OCI-LY1 (cell line): ENCODE data around the gene ZNF710.

Experiments
- H2AFZ ChIP-seq: fragments of 200-600 bp; sonication (generic), shearing (Covaris generic); 2 replicates; pipeline ENCODE4 v1.6.0; 2014; ENCODE audit warnings: antibody characterized with exemption, mild to moderate bottlenecking, low read length
- H3F3A ChIP-seq: fragments of 200-600 bp; sonication (generic), shearing (Covaris generic); 2 replicates; pipeline ENCODE4 v1.6.0; 2014; ENCODE audit warnings: mild to moderate bottlenecking, antibody characterized with exemption, low read length, moderate library complexity; ENCODE audit not compliant: insufficient read depth
- H3K27ac ChIP-seq: fragments of 200-600 bp; sonication (generic); 2 replicates; pipeline ENCODE4 v1.5.1; 2014; ENCODE audit warnings: low read length, mixed run types, mild to moderate bottlenecking, low read depth; ENCODE audit not compliant: poor library complexity, severe bottlenecking
- H3K27me3 ChIP-seq: fragments of 200-600 bp; sonication (generic); 2 replicates; pipeline ENCODE4 v1.6.0; 2014; ENCODE audit warnings: antibody characterized with exemption, mild to moderate bottlenecking, low read length, moderate library complexity; ENCODE audit not compliant: insufficient read depth
- H3K36me3 ChIP-seq: fragments of 200-600 bp; sonication (generic); 2 replicates; pipeline ENCODE4 v1.6.1; 2014; ENCODE audit warnings: mild to moderate bottlenecking, antibody characterized with exemption, low read length, moderate library complexity, mixed read lengths; ENCODE audit not compliant: insufficient read depth
- H3K4me1 ChIP-seq: fragments of 200-600 bp; sonication (generic); 2 replicates; pipeline ENCODE4 v1.5.1; 2014; ENCODE audit warnings: mild to moderate bottlenecking, low read length, moderate library complexity; ENCODE audit not compliant: insufficient read depth, severe bottlenecking
- H3K4me2 ChIP-seq: fragments of 200-600 bp; sonication (generic), shearing (Covaris generic); 2 replicates; pipeline ENCODE4 v1.6.1; 2014; ENCODE audit warnings: low read length
- H3K4me3 ChIP-seq: fragments of 200-600 bp; sonication (generic); 2 replicates; pipeline ENCODE4 v1.5.1; 2014; ENCODE audit warnings: low read length, low read depth, mild to moderate bottlenecking, mixed read lengths; ENCODE audit not compliant: poor library complexity, severe bottlenecking
- H3K79me2 ChIP-seq: fragments of 200-600 bp; shearing (Covaris generic); 2 replicates; pipeline ENCODE4 v1.6.1; 2016; ENCODE audit warnings: mixed run types, low read length, mixed read lengths; ENCODE audit not compliant: insufficient read depth
- H3K9ac ChIP-seq: fragments of 200-600 bp; sonication (generic), shearing (Covaris generic); 2 replicates; pipeline ENCODE4 v1.6.1; 2014; ENCODE audit warnings: mild to moderate bottlenecking, low read length, mixed read lengths
- H3K9me2 ChIP-seq: fragments of 200-600 bp; sonication (generic), shearing (Covaris generic); 2 replicates; pipeline ENCODE4 v1.6.1; 2014; ENCODE audit warnings: low read depth, mild to moderate bottlenecking, low read length, mixed read lengths
- H3K9me3 ChIP-seq: fragments of 200-600 bp; shearing (Covaris generic); 2 replicates; pipeline ENCODE4 v1.6.1; 2014; ENCODE audit warnings: low read length, mixed read lengths
- H4K20me1 ChIP-seq: fragments of 200-600 bp; sonication (generic), shearing (Covaris generic); 2 replicates; pipeline ENCODE4 v1.6.0; 2016; ENCODE audit warnings: mild to moderate bottlenecking, low read length; ENCODE audit not compliant: insufficient read depth
- CTCF ChIP-seq: fragments of 200-600 bp; sonication (generic), shearing (Covaris generic); IDR thresholded peaks from 2 replicates; pipeline ENCODE4 v1.5.1; 2017; ENCODE audit warnings: mild to moderate bottlenecking, antibody characterized with exemption, low read length, moderate library complexity, mixed read lengths
- EZH2 ChIP-seq: fragments of 200-600 bp; sonication (generic), shearing (Covaris generic); IDR thresholded peaks from 2 replicates; pipeline ENCODE4 v1.8.0; 2017; ENCODE audit warnings: borderline replicate concordance, mixed run types, mild to moderate bottlenecking, antibody characterized with exemption, low read length, moderate library complexity, mixed read lengths

ZNF710 gene

GRCh38 chr15:90025489-90026033, 24.4 kb downstream of the ZNF710 start:
- no peak overlapping the region for H3K4me3 ChIP-seq
- no peak overlapping the region for H3K4me2 ChIP-seq
- no peaks in the 10 kb centered on the region for H3K36me3 ChIP-seq
- H3K9me2 ChIP-seq, result no peaks in the 10 kb centered on the region
- no peak overlapping the region for H2AFZ ChIP-seq
- H3K4me1 ChIP-seq, result peaks cover 20% of the 10 kb centered on the region
- no peaks in the 10 kb centered on the region for H3K9me3 ChIP-seq
- H3K27me3 ChIP-seq, result no peaks in the 10 kb centered on the region
- H3K9ac ChIP-seq, result no peak overlapping the region
- no peaks in the 10 kb centered on the region for H3F3A ChIP-seq
- no peaks in the 10 kb centered on the region for H4K20me1 ChIP-seq
- 0 out of 2 replicates have a peak, but pooled peaks cover 4% of the 10 kb centered on the region for H3K79me2 ChIP-seq
- no peak for TF ChIP-seq EZH2
- TF ChIP-seq CTCF, result no peak
- no peak overlapping the region for H3K27ac ChIP-seq

GRCh38 chr15:90028376-90028944, 27.3 kb downstream of the ZNF710 start:
- Histone ChIP-seq H3K27me3 (no peaks in the 10 kb centered on the region), H3K9me2 (no peaks in the 10 kb centered on the region), H3F3A (no peaks in the 10 kb centered on the region), H3K4me2 (no peak overlapping the region), H3K4me1 (peaks cover 33% of the 10 kb centered on the region), H4K20me1 (no peaks in the 10 kb centered on the region), H3K79me2 (0 out of 2 replicates have a peak, but pooled peaks cover 4% of the 10 kb centered on the region), H3K27ac (no peak overlapping the region), H3K9me3 (no peaks in the 10 kb centered on the region), H2AFZ (no peak overlapping the region), H3K4me3 (no peak overlapping the region), H3K9ac (no peak overlapping the region), H3K36me3 (no peaks in the 10 kb centered on the region)
- TF ChIP-seq EZH2, result no peak
- TF ChIP-seq CTCF, result no peak

GRCh38 chr15:90029024-90029423, 27.9 kb downstream of the ZNF710 start:
- peaks cover 39% of the 10 kb centered on the region for H3K4me1 ChIP-seq
- H3K79me2 ChIP-seq, result 0 out of 2 replicates have a peak, but pooled peaks cover 4% of the 10 kb centered on the region
- H3K4me3 ChIP-seq, result no peak overlapping the region
- no peak overlapping the region for H3K9ac ChIP-seq
- no peak overlapping the region for H3K27ac ChIP-seq
- no peaks in the 10 kb centered on the region for H3F3A ChIP-seq
- no peaks in the 10 kb centered on the region for H3K36me3 ChIP-seq
- H2AFZ ChIP-seq, result no peak overlapping the region
- no peaks in the 10 kb centered on the region for H3K9me3 ChIP-seq
- H3K4me2 ChIP-seq, result no peak overlapping the region
- TF ChIP-seq EZH2, result no peak
- TF ChIP-seq CTCF, result no peak
- no peaks in the 10 kb centered on the region for H3K27me3 ChIP-seq
- H3K9me2 ChIP-seq, result no peaks in the 10 kb centered on the region
- no peaks in the 10 kb centered on the region for H4K20me1 ChIP-seq
